Measurements from ENCODE around the gene ZDHHC4.
"Not testable (repeated sequence)": the region's sequence is repeated elsewhere in the genome, so short reads cannot be mapped to it uniquely, and the experiment has no call there.

The ZDHHC4 gene

GRCh38 chr7:6578114-6579084 is 1.1 kb downstream of the ZDHHC4 start:
- no peak for TF ChIP-seq CTCF (IDR thresholded peaks at IDR 0.05; ENCODE audit: low read depth, low read length)
- peak overlapping the region; percentile 67 for H3K4me3 ChIP-seq (ENCODE audit: low read depth, low read length)

GRCh38 chr7:6579446-6579845 is 2.2 kb downstream of the ZDHHC4 start:
- H3K4me3 ChIP-seq (ENCODE audit: low read depth, low read length): no peak overlapping the region
- 0 out of 2 replicates have a peak, but pooled peaks have one; percentile 14 for TF ChIP-seq CTCF (IDR thresholded peaks at IDR 0.05; ENCODE audit: low read depth, low read length)

- H3K4me3 ChIP-seq (ENCODE audit: low read depth, low read length): not testable (repeated sequence)
Observed at GRCh38 chr7:6585746-6586432, 8.6 kb downstream of the ZDHHC4 start.

- H3K4me3 ChIP-seq (ENCODE audit: low read depth, low read length): no peak overlapping the region
- no peak for TF ChIP-seq CTCF (IDR thresholded peaks at IDR 0.05; ENCODE audit: low read depth, low read length)
Observed at GRCh38 chr7:6588566-6588965, 11.3 kb downstream of the ZDHHC4 start.

GRCh38 chr7:6589151-6589828 is 12.0 kb downstream of the ZDHHC4 start:
- peak overlapping the region; percentile 32; the same call in 1 of the 2 replicates for H3K4me3 ChIP-seq (ENCODE audit: low read depth, low read length)
- no peak for TF ChIP-seq CTCF (IDR thresholded peaks at IDR 0.05; ENCODE audit: low read depth, low read length)

- peak; percentile 25 for TF ChIP-seq CTCF (IDR thresholded peaks at IDR 0.05; ENCODE audit: low read depth, low read length)
- peak within 1 kb of the TSS; percentile 83 for H3K4me3 ChIP-seq (ENCODE audit: low read depth, low read length)
Observed at GRCh38 chr7:6589829-6590644, 12.8 kb downstream of the ZDHHC4 start, which contains the start of gene INTS15. Gene INTS15 (plus strand): TSS chr7:6590021. CDS start chr7:6590284, 263 bp downstream.

GRCh38 chr7:6590645-6591110 is 13.4 kb downstream of the ZDHHC4 start:
- TF ChIP-seq CTCF (IDR thresholded peaks at IDR 0.05; ENCODE audit: low read depth, low read length): no peak
- H3K4me3 ChIP-seq (ENCODE audit: low read depth, low read length): peak overlapping the region; percentile 83
